ENCODE measurements around the gene NAP1L3. TPM values are rescaled to one million over a fixed set of nuclear protein-coding genes. Genes with fewer than 3 reads are reported as not detected.
A peak's percentile ranks its signal among the peaks of the same experiment; 100 is the strongest.

Gene NAP1L3, protein sequence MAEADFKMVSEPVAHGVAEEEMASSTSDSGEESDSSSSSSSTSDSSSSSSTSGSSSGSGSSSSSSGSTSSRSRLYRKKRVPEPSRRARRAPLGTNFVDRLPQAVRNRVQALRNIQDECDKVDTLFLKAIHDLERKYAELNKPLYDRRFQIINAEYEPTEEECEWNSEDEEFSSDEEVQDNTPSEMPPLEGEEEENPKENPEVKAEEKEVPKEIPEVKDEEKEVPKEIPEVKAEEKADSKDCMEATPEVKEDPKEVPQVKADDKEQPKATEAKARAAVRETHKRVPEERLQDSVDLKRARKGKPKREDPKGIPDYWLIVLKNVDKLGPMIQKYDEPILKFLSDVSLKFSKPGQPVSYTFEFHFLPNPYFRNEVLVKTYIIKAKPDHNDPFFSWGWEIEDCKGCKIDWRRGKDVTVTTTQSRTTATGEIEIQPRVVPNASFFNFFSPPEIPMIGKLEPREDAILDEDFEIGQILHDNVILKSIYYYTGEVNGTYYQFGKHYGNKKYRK
- not detected in 2 replicates for total RNA-seq (2011; cell fraction: chromatin; rRNA removed; ENCODE audit: low replicate concordance)
- not detected in 2 replicates for total RNA-seq (2011; cell fraction: nucleolus; rRNA removed)
- total RNA-seq (2011; cell fraction: nucleoplasm; rRNA removed) = not detected in 2 replicates
- total RNA-seq (2014; rRNA removed) (not detected in 2 replicates), total RNA-seq (2014; rRNA removed; fragmentation: Illumina TruSeq; extraction: Trizol) (not detected in 2 replicates), total RNA-seq (2015; rRNA removed; fragmentation: Illumina TruSeq; extraction: Trizol) (not detected in 2 replicates), total RNA-seq (2021) (not detected in 2 replicates), polyA plus RNA-seq (2011; rRNA removed) (not detected in 2 replicates), polyA plus RNA-seq (2014; fragmentation: Illumina TruSeq; extraction: Trizol) (not detected in 2 replicates), polyA plus RNA-seq (2014; fragmentation: Nextera tagmentation; extraction: Ambion mirVana) (not detected), polyA plus RNA-seq (2014; rRNA removed) (not detected in 2 replicates), polyA minus RNA-seq (2011; rRNA and poly(A)+ RNA removed) (not detected in 2 replicates), Bru-seq, nascent RNA (not detected), BruChase-seq, experiment 1, labeled RNA remaining after a 2-hour chase (percentile 28 among the genes with signal in this experiment), BruChase-seq, experiment 2, labeled RNA remaining after a 6-hour chase (percentile 25 among the genes with signal in this experiment)
- not detected in 2 replicates for polyA plus RNA-seq (2011; cell fraction: cytosol; rRNA removed)
- not detected in 2 replicates for polyA plus RNA-seq (2011; cell fraction: nucleus; rRNA removed)
- polyA plus RNA-seq (2012) = not detected in 2 replicates
- not detected in 2 replicates for polyA minus RNA-seq (2011; cell fraction: cytosol; rRNA and poly(A)+ RNA removed)
- not detected in 2 replicates for polyA minus RNA-seq (2011; cell fraction: nucleus; rRNA and poly(A)+ RNA removed)
- long read RNA-seq, experiment 1 = 0 reads
- long read RNA-seq, experiment 2 = 0 reads
- long read RNA-seq, experiment 3 = 0 reads

DNA sequence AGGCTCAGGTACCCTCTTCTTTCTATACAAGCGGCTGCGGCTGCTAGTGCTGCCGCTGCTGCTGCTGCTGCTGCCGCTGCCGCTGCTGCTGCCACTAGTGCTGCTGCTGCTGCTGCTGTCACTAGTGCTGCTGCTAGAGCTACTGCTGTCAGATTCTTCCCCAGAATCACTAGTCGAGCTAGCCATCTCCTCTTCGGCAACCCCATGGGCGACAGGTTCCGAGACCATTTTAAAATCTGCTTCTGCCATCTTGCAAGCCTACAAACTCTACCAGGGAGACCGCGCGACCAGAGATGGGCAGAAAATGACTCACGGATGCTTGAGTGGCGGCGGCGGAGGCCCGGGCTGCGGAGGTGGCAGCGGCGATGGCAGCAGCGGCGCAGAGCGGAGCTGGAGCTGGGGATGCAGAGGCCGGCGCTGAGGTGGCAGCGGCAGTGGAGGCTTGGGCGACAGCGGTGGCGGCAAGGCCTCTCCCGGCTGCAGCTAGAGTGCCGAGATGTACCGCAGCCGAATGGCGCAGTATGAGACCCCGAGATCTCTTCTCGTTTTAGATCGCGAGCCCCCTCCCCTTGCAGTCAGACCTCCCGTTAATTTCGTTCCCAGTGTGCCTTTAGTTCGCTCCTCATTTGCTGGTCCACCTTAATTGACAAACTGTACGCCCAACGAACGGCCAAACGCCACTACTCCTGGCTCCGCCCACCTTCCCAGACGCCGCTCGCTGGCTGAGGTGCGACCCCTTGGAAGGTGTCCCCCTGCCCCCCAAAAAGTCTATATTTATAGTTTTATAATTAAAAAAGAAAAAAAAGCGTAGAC, at the start of gene NAP1L3:
TSS of gene NAP1L3 (minus strand) at position 523 of the 813 bp plus-strand sequence. CDS start at position 249, 274 bp downstream.
- no peaks in the 10 kb centered on the region for H3K36me3 ChIP-seq (ENCODE audit: control insufficient read depth, insufficient read depth, low read length)
- H3K27ac ChIP-seq (ENCODE audit: extremely low read depth, low read depth, low read length) = no peak within 1 kb of the TSS
- FAIRE-seq (no peak), DNase-seq (ENCODE audit: extremely low read depth in 1 of 4, low spot score in 3 of 4) (no peak), ATAC-seq (no peak)
- no TSS peak for BruUV-seq (replicated peaks)
- H3K4me3 ChIP-seq = no peak within 1 kb of the TSS
- WGBS (ENCODE audit: insufficient coverage, low coverage, missing lambda C conversion rate) = 2% methylated on average over 41 of the region's 51 CpGs
- intact Hi-C loops (cut with micrococcal nuclease) (no loop called here), in situ Hi-C loops (cut with MboI) (no loop called here)
- H3K79me2 ChIP-seq (ENCODE audit: control insufficient read depth, insufficient read depth, low read length) = no peaks in the 10 kb centered on the region
- no peaks in the 10 kb centered on the region for H3K4me1 ChIP-seq (replicated peaks in 1 of 2; ENCODE audit: control insufficient read depth in 2 of 2, insufficient read depth in 2 of 2, low read length in 2 of 2)
- H4K20me1 ChIP-seq (replicated peaks; ENCODE audit: control insufficient read depth, insufficient read depth, low read length) = no peaks in the 10 kb centered on the region
- no peak within 1 kb of the TSS for H3K4me2 ChIP-seq (ENCODE audit: insufficient read depth, low read length)
- no peaks in the 10 kb centered on the region for H3K27me3 ChIP-seq (ENCODE audit: control insufficient read depth in 2 of 2, insufficient read depth in 2 of 2, low read length in 2 of 2)
- POLR2A ChIA-PET = no interaction called here
- CTCF ChIA-PET (ENCODE audit: low intra/inter-chr PET ratio) = no interaction called here
- no peaks in the 10 kb centered on the region for H3K9me1 ChIP-seq (ENCODE audit: control insufficient read depth, insufficient read depth, low read length)
- no peak within 1 kb of the TSS for H2AFZ ChIP-seq (ENCODE audit: low read depth, low read length)
- TF ChIP-seq MYNN (IDR thresholded peaks at IDR 0.05) (no peak), MYNN (CRISPR knock-in tag; IDR thresholded peaks at IDR 0.05) (no peak), SP2 (IDR thresholded peaks at IDR 0.05; ENCODE audit: extremely low read depth, low read depth, low read length, poor library complexity, severe bottlenecking) (no peak), SRSF1 (IDR thresholded peaks at IDR 0.05; ENCODE audit: low read depth, low read length) (no peak), NFE2 (IDR thresholded peaks at IDR 0.05; ENCODE audit: low read depth) (no peak), THRAP3 (IDR thresholded peaks at IDR 0.05; ENCODE audit: borderline replicate concordance) (no peak), ZBTB7A (IDR thresholded peaks at IDR 0.05; ENCODE audit: borderline replicate concordance, control insufficient read depth, low read depth, low read length) (no peak), CTBP1 (IDR thresholded peaks at IDR 0.05; ENCODE audit: borderline replicate concordance) (no peak), OTX1 (CRISPR knock-in tag; IDR thresholded peaks at IDR 0.05) (no peak), DIDO1 (tag; IDR thresholded peaks at IDR 0.05; ENCODE audit: low read depth) (no peak), MCM2 (IDR thresholded peaks at IDR 0.05; ENCODE audit: low read depth) (no peak), SNRNP70 (optimal IDR thresholded peaks at IDR 0.05; ENCODE audit: low read depth, low read length) (no peak), KAT7 (CRISPR knock-in tag; IDR thresholded peaks at IDR 0.05; ENCODE audit: borderline replicate concordance) (no peak)
- TF ChIP-seq, protein P1, sequence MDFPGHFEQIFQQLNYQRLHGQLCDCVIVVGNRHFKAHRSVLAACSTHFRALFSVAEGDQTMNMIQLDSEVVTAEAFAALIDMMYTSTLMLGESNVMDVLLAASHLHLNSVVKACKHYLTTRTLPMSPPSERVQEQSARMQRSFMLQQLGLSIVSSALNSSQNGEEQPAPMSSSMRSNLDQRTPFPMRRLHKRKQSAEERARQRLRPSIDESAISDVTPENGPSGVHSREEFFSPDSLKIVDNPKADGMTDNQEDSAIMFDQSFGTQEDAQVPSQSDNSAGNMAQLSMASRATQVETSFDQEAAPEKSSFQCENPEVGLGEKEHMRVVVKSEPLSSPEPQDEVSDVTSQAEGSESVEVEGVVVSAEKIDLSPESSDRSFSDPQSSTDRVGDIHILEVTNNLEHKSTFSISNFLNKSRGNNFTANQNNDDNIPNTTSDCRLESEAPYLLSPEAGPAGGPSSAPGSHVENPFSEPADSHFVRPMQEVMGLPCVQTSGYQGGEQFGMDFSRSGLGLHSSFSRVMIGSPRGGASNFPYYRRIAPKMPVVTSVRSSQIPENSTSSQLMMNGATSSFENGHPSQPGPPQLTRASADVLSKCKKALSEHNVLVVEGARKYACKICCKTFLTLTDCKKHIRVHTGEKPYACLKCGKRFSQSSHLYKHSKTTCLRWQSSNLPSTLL (IDR thresholded peaks at IDR 0.05) = no peak
- TF ChIP-seq, protein P2, sequence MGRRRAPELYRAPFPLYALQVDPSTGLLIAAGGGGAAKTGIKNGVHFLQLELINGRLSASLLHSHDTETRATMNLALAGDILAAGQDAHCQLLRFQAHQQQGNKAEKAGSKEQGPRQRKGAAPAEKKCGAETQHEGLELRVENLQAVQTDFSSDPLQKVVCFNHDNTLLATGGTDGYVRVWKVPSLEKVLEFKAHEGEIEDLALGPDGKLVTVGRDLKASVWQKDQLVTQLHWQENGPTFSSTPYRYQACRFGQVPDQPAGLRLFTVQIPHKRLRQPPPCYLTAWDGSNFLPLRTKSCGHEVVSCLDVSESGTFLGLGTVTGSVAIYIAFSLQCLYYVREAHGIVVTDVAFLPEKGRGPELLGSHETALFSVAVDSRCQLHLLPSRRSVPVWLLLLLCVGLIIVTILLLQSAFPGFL (CRISPR knock-in tag; IDR thresholded peaks at IDR 0.05) = no peak
- H3K9ac ChIP-seq (ENCODE audit: insufficient read depth in 1 of 2, low read depth in 2 of 2, low read length in 2 of 2) = no peak within 1 kb of the TSS
- no peaks in the 10 kb centered on the region for H3K9me3 ChIP-seq (replicated peaks; ENCODE audit: control insufficient read depth, insufficient read depth, low read depth, low read length)

Measured in K562 (cell line).